Neural cell (in vitro differentiated cells): ENCODE results near the gene TTC32. TPM values are rescaled to one million over a fixed set of nuclear protein-coding genes. Genes with fewer than 3 reads are reported as not detected.

ENCODE experiments used
- H2AFZ ChIP-seq: fragments of 200-600, 300-800 bp; sonication (generic), shearing (Covaris generic); 2 replicates; pipeline ENCODE4 v1.6.0; 2014; ENCODE audit warnings: low read depth, mild to moderate bottlenecking, antibody characterized with exemption, low read length, moderate library complexity
- H3F3A ChIP-seq: fragments of 200-600 bp; shearing (Covaris generic); 2 replicates; pipeline ENCODE4 v1.6.1; 2016; ENCODE audit warnings: mild to moderate bottlenecking, moderate library complexity, mixed read lengths, antibody characterized with exemption, low read length; ENCODE audit not compliant: insufficient read depth, poor library complexity, severe bottlenecking
- H3K27ac ChIP-seq: fragments of 200-600, 300-800 bp; sonication (generic), shearing (Covaris generic); 2 replicates; pipeline ENCODE4 v1.5.1; 2014; ENCODE audit warnings: mild to moderate bottlenecking, low read length, moderate library complexity
- H3K27me3 ChIP-seq: fragments of 300-800, 200-600 bp; sonication (generic), shearing (Covaris generic); 2 replicates; pipeline ENCODE4 v1.6.0; 2014; ENCODE audit warnings: mild to moderate bottlenecking, low read depth, low read length, moderate library complexity; ENCODE audit not compliant: insufficient read depth
- H3K36me3 ChIP-seq: fragments of 300-800, 200-600 bp; sonication (generic), shearing (Covaris generic); 2 replicates; pipeline ENCODE4 v1.5.1; 2014; ENCODE audit warnings: mild to moderate bottlenecking, antibody characterized with exemption, low read length, moderate library complexity; ENCODE audit not compliant: insufficient read depth
- H3K4me2 ChIP-seq: fragments of 300-800, 200-600 bp; sonication (generic), shearing (Covaris generic); 2 replicates; pipeline ENCODE4 v1.6.0; 2014; ENCODE audit warnings: mild to moderate bottlenecking, low read length
- H3K4me3 ChIP-seq: fragments of 300-800, 200-600 bp; sonication (generic), shearing (Covaris generic); 2 replicates; pipeline ENCODE4 v1.5.1; 2014; ENCODE audit warnings: mild to moderate bottlenecking, low read length, moderate library complexity
- H3K79me2 ChIP-seq: fragments of 200-600 bp; shearing (Covaris generic); replicated peaks from 2 replicates; pipeline ENCODE4 v1.6.0; 2014; ENCODE audit warnings: mild to moderate bottlenecking, low read length, moderate library complexity; ENCODE audit not compliant: insufficient read depth
- H3K9ac ChIP-seq: fragments of 300-800, 200-600 bp; sonication (generic), shearing (Covaris generic); 2 replicates; pipeline ENCODE4 v1.6.1; 2016; ENCODE audit warnings: mild to moderate bottlenecking, low read length, mixed read lengths
- H3K9me2 ChIP-seq: fragments of 200-600 bp; shearing (Covaris generic); 2 replicates; pipeline ENCODE4 v1.6.1; 2016; ENCODE audit warnings: mild to moderate bottlenecking, low read length, mixed read lengths; ENCODE audit not compliant: insufficient read depth
- H3K9me3 ChIP-seq: fragments of 200-600, 300-800 bp; sonication (generic), shearing (Covaris generic); 2 replicates; pipeline ENCODE4 v1.6.1; 2016; ENCODE audit warnings: mild to moderate bottlenecking, mixed run types, low read length, moderate library complexity, mixed read lengths
- H4K20me1 ChIP-seq: fragments of 200-600 bp; shearing (Covaris generic); 2 replicates; pipeline ENCODE4 v1.6.1; 2016; ENCODE audit warnings: mild to moderate bottlenecking, mixed run types; ENCODE audit not compliant: insufficient read depth
- EP300 ChIP-seq: fragments of 450-650 bp; conservative IDR thresholded peaks from 2 replicates; pipeline ENCODE4 v1.6.1; 2014; ENCODE audit warnings: antibody characterized with exemption, mild to moderate bottlenecking, moderate library complexity; ENCODE audit not compliant: poor library complexity, severe bottlenecking
- EZH2 ChIP-seq: fragments of 200-600, 300-800 bp; shearing (Covaris generic), sonication (generic); IDR thresholded peaks from 2 replicates; pipeline ENCODE4 v1.6.1; 2014; ENCODE audit warnings: antibody characterized with exemption, low read length, borderline replicate concordance, mild to moderate bottlenecking; ENCODE audit not compliant: insufficient read depth, poor library complexity, severe bottlenecking
- MXI1 ChIP-seq: fragments of 450-650 bp; conservative IDR thresholded peaks from 2 replicates; pipeline ENCODE4 v1.6.1; 2014; ENCODE audit warnings: antibody characterized with exemption, mild to moderate bottlenecking; ENCODE audit not compliant: poor library complexity, severe bottlenecking
- POLR2AphosphoS5 ChIP-seq: IDR thresholded peaks from 2 replicates; pipeline ENCODE4 v1.6.1; 2012
- RAD21 ChIP-seq: fragments of 450-650 bp; conservative IDR thresholded peaks from 2 replicates; pipeline ENCODE4 v1.6.1; 2014; ENCODE audit warnings: antibody characterized with exemption, mild to moderate bottlenecking, moderate library complexity
- SMC3 ChIP-seq: fragments of 450-650 bp; conservative IDR thresholded peaks from 2 replicates; pipeline ENCODE4 v1.6.1; 2014; ENCODE audit warnings: antibody characterized with exemption, mild to moderate bottlenecking, moderate library complexity; ENCODE audit not compliant: poor library complexity
- TAF1 ChIP-seq: IDR thresholded peaks from 2 replicates; pipeline ENCODE4 v1.6.1; 2012; ENCODE audit warnings: low read depth
- polyA plus RNA-seq: library from polyadenylated mRNA; depleted of rRNA; stranded (reverse); fragments of >200 nt; gene quantifications from 2 replicates; pipeline ENCODE4 v1.2.3, GENCODE V29; 2014
- TF ChIP-seq, protein P1 (sequence below): IDR thresholded peaks from 2 replicates; pipeline ENCODE4 v1.6.1; 2012; ENCODE audit warnings: borderline replicate concordance
- TF ChIP-seq, protein P2 (sequence below): fragments of 450-650 bp; IDR thresholded peaks from 2 replicates; pipeline ENCODE4 v1.5.1; 2014; ENCODE audit warnings: antibody characterized with exemption, mild to moderate bottlenecking, moderate library complexity; ENCODE audit not compliant: poor library complexity, severe bottlenecking

Gene TTC32
- polyA plus RNA-seq, 1 donor from 2014 or later: 106 TPM

- Histone ChIP-seq H3K4me3 (no peak overlapping the region), H3K27me3 (no peaks in the 10 kb centered on the region), H3K9ac (no peak overlapping the region), H3F3A (no peaks in the 10 kb centered on the region), H3K9me2 (no peaks in the 10 kb centered on the region), H2AFZ (no peak overlapping the region), H3K27ac (no peak overlapping the region), H3K9me3 (no peaks in the 10 kb centered on the region), H3K4me2 (no peak overlapping the region), H3K36me3 (no peaks in the 10 kb centered on the region), H4K20me1 (no peaks in the 10 kb centered on the region), H3K79me2 (no peaks in the 10 kb centered on the region)
- TF ChIP-seq, protein P1, sequence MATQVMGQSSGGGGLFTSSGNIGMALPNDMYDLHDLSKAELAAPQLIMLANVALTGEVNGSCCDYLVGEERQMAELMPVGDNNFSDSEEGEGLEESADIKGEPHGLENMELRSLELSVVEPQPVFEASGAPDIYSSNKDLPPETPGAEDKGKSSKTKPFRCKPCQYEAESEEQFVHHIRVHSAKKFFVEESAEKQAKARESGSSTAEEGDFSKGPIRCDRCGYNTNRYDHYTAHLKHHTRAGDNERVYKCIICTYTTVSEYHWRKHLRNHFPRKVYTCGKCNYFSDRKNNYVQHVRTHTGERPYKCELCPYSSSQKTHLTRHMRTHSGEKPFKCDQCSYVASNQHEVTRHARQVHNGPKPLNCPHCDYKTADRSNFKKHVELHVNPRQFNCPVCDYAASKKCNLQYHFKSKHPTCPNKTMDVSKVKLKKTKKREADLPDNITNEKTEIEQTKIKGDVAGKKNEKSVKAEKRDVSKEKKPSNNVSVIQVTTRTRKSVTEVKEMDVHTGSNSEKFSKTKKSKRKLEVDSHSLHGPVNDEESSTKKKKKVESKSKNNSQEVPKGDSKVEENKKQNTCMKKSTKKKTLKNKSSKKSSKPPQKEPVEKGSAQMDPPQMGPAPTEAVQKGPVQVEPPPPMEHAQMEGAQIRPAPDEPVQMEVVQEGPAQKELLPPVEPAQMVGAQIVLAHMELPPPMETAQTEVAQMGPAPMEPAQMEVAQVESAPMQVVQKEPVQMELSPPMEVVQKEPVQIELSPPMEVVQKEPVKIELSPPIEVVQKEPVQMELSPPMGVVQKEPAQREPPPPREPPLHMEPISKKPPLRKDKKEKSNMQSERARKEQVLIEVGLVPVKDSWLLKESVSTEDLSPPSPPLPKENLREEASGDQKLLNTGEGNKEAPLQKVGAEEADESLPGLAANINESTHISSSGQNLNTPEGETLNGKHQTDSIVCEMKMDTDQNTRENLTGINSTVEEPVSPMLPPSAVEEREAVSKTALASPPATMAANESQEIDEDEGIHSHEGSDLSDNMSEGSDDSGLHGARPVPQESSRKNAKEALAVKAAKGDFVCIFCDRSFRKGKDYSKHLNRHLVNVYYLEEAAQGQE: no peak
- TF ChIP-seq, protein P2, sequence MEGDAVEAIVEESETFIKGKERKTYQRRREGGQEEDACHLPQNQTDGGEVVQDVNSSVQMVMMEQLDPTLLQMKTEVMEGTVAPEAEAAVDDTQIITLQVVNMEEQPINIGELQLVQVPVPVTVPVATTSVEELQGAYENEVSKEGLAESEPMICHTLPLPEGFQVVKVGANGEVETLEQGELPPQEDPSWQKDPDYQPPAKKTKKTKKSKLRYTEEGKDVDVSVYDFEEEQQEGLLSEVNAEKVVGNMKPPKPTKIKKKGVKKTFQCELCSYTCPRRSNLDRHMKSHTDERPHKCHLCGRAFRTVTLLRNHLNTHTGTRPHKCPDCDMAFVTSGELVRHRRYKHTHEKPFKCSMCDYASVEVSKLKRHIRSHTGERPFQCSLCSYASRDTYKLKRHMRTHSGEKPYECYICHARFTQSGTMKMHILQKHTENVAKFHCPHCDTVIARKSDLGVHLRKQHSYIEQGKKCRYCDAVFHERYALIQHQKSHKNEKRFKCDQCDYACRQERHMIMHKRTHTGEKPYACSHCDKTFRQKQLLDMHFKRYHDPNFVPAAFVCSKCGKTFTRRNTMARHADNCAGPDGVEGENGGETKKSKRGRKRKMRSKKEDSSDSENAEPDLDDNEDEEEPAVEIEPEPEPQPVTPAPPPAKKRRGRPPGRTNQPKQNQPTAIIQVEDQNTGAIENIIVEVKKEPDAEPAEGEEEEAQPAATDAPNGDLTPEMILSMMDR: no peak
- TF ChIP-seq TAF1: no peak
- no peak for TF ChIP-seq MXI1
- TF ChIP-seq SMC3: no peak
- no peak for TF ChIP-seq RAD21
- TF ChIP-seq POLR2AphosphoS5: no peak
- TF ChIP-seq EZH2: no peak
- TF ChIP-seq EP300: no peak
These were observed 50.6 kb downstream of the TTC32 start for GRCh38 chr2:19851116-19851695.

DNA sequence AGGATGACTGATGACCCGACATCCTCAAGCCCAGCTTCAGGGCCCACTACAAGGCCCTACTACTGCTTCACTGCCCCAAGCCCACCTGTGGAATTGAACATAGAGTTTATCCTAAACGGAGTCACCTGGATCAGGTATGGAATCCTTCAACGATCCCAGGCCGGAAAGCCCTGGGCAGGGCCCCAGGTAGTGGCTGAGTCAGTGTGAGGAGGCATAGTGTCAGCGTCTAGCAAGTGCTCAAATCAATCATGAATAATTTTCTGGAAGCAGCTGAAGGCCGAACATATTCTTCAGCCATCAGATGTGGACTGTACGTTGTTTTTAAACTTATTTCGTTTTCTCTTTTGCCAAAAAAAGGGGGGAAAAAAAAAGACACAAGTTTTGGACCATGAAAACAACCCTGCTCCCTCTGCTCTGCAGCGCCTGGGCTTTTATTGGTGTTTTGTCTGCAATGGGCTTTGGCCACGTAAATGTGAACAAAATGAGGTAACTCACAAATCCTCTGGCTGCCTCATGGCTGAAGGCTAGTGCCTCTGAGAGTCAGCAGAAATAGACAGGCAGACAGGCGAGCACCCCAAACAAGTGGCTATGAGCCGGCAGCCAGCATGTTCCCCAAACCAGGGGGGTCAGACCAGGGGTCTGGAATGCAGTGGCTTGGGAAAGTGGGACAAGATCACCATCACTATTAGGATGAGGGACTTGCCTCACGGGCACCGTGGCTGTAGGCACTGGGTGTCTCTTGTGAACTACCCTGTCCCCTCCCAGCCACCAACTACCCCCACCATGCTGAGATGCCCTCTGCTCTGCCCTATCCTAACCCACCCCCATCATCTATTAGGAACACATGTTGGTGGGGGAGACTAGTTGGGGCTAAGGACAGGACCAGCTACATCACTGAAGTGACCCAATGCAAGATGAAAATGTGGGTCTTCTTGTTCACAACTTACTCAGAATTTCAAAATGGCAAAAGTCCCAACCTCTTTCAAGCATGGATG is 51.4 kb downstream of the TTC32 start:
- no peaks in the 10 kb centered on the region for H3F3A ChIP-seq
- no peaks in the 10 kb centered on the region for H3K79me2 ChIP-seq
- no peaks in the 10 kb centered on the region for H3K9me2 ChIP-seq
- no peak overlapping the region for H3K4me3 ChIP-seq
- H3K27ac ChIP-seq: no peak overlapping the region
- no peaks in the 10 kb centered on the region for H4K20me1 ChIP-seq
- H2AFZ ChIP-seq: no peak overlapping the region
- TF ChIP-seq POLR2AphosphoS5 (no peak), EP300 (no peak), SMC3 (no peak), TAF1 (no peak)
- TF ChIP-seq, protein P1: no peak
- TF ChIP-seq, protein P2: no peak
- no peak overlapping the region for H3K9ac ChIP-seq
- no peak overlapping the region for H3K4me2 ChIP-seq
- H3K27me3 ChIP-seq: no peaks in the 10 kb centered on the region
- H3K9me3 ChIP-seq: no peaks in the 10 kb centered on the region
- H3K36me3 ChIP-seq: no peaks in the 10 kb centered on the region
